HL-60 (cell line): ENCODE measurements around the gene LILRB4.

Source experiments
- CTCF ChIP-seq: IDR thresholded peaks from one replicate; pipeline ENCODE4 v1.5.1; 2011; ENCODE audit warnings: low read length, control low read depth, inconsistent platforms; ENCODE audit not compliant: insufficient read depth
- GABPA ChIP-seq: IDR thresholded peaks from 2 replicates; pipeline ENCODE4 v1.6.1; 2012; ENCODE audit warnings: low read depth
- POLR2AphosphoS5 ChIP-seq: IDR thresholded peaks from 2 replicates; pipeline ENCODE4 v1.6.1; 2012; ENCODE audit warnings: low read depth
- REST ChIP-seq: IDR thresholded peaks from 2 replicates; pipeline ENCODE4 v1.6.1; 2012; ENCODE audit warnings: low read depth; ENCODE audit not compliant: insufficient replicate concordance
- SPI1 ChIP-seq: IDR thresholded peaks from 2 replicates; pipeline ENCODE4 v1.6.1; 2012; ENCODE audit warnings: low read depth, mild to moderate bottlenecking, borderline replicate concordance

DNA sequence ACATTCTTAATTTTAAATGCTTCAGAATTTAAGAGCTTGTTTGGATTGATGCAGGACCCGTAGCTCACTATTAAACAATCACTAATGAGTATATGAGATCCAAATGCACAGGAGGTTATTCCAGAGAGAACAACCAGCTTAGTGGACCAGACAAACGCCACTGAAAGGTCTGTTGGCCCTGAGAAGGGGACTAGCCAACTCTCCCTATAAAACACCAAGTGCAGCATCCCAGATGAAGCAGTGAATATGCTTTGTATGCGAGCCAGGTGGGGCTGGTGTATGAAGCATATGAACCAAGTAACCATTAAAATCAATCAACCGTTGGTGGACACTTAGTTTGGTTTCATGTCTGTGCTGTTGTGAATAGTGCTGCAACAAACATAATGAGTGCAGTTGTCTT lies 42.3 kb upstream of the LILRB4 start:
- TF ChIP-seq CTCF (no peak), POLR2AphosphoS5 (no peak), REST (no peak), SPI1 (no peak), GABPA (no peak)
